PFSK-1 (cell line): ENCODE results near the gene CHST11.

Source experiments
- FOXP2 ChIP-seq: optimal IDR thresholded peaks from 2 replicates; pipeline ENCODE3; 2011; ENCODE audit warnings: borderline replicate concordance, control low read depth, inconsistent platforms; ENCODE audit not compliant: insufficient read depth; ENCODE audit errors: extremely low read length, extremely low read depth
- POLR2AphosphoS5 ChIP-seq: IDR thresholded peaks from 2 replicates; pipeline ENCODE4 v1.6.1; 2012; ENCODE audit warnings: low read depth, mild to moderate bottlenecking, control low read depth, low read length, moderate library complexity
- SIN3A ChIP-seq: IDR thresholded peaks from 2 replicates; pipeline ENCODE4 v1.6.1; 2012; ENCODE audit warnings: mild to moderate bottlenecking, low read length, moderate library complexity, borderline replicate concordance; ENCODE audit not compliant: insufficient read depth
- TAF1 ChIP-seq: IDR thresholded peaks from 2 replicates; pipeline ENCODE4 v1.6.1; 2012; ENCODE audit warnings: low read length, control low read depth, borderline replicate concordance; ENCODE audit not compliant: insufficient read depth
- TF ChIP-seq, protein P1 (sequence below), 2 experiments: IDR thresholded peaks; 2 replicates each; pipeline versions ENCODE4 v1.6.1 to v1.8.0; 2011 to 2012; ENCODE audit warnings: low read depth in 2 of 2, low read length in 2 of 2, control low read depth in 1 of 2, inconsistent platforms in 1 of 2, mild to moderate bottlenecking in 1 of 2, moderate library complexity in 1 of 2; ENCODE audit not compliant: insufficient read depth in 1 of 2

The CHST11 gene

DNA sequence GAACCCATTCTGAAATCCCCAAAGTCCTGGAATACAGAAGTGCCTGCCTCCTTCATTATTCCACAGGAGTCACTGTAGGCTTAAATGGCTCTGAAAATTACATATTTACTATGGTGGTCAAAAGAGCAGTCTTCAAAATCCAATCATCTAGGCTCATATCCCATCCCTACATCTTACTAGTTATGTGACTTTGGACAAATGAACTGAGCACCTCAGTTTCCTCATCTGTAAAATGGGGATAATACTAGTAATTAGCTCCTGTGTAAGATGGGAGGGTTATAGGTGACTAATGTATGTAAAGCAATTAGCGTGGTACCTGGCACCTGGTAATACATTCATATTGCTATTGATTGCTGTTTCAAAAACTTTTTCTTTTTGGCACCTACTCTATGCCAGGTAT lies 243.6 kb downstream of the CHST11 start:
- TF ChIP-seq SIN3A (no peak), FOXP2 (no peak), POLR2AphosphoS5 (no peak)

DNA sequence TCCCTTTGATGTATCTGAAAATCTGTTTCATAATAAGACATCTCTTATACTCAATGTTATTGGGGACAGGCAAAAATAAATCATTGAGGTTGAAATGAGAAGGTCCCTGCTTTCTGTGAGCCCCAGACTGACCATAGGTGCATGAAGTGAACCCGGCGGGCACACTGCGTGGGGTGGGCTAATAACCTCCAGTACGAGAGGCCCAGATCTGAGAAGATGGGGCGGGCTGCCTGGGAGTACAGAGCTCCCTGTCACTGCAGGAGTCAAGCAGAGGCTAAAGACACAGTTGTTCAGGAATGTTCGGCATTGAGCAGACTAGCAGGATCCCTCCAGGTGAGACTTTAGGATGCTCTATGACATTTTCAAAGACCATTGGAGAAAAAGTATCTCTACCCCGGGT lies 244.6 kb downstream of the CHST11 start:
- TF ChIP-seq FOXP2 (no peak), POLR2AphosphoS5 (no peak), TAF1 (no peak), SIN3A (no peak)
- TF ChIP-seq, protein P1, sequence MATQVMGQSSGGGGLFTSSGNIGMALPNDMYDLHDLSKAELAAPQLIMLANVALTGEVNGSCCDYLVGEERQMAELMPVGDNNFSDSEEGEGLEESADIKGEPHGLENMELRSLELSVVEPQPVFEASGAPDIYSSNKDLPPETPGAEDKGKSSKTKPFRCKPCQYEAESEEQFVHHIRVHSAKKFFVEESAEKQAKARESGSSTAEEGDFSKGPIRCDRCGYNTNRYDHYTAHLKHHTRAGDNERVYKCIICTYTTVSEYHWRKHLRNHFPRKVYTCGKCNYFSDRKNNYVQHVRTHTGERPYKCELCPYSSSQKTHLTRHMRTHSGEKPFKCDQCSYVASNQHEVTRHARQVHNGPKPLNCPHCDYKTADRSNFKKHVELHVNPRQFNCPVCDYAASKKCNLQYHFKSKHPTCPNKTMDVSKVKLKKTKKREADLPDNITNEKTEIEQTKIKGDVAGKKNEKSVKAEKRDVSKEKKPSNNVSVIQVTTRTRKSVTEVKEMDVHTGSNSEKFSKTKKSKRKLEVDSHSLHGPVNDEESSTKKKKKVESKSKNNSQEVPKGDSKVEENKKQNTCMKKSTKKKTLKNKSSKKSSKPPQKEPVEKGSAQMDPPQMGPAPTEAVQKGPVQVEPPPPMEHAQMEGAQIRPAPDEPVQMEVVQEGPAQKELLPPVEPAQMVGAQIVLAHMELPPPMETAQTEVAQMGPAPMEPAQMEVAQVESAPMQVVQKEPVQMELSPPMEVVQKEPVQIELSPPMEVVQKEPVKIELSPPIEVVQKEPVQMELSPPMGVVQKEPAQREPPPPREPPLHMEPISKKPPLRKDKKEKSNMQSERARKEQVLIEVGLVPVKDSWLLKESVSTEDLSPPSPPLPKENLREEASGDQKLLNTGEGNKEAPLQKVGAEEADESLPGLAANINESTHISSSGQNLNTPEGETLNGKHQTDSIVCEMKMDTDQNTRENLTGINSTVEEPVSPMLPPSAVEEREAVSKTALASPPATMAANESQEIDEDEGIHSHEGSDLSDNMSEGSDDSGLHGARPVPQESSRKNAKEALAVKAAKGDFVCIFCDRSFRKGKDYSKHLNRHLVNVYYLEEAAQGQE (IDR thresholded peaks at IDR 0.05; ENCODE audit: insufficient read depth in 1 of 2, low read depth in 2 of 2, low read length in 2 of 2): no peak

DNA sequence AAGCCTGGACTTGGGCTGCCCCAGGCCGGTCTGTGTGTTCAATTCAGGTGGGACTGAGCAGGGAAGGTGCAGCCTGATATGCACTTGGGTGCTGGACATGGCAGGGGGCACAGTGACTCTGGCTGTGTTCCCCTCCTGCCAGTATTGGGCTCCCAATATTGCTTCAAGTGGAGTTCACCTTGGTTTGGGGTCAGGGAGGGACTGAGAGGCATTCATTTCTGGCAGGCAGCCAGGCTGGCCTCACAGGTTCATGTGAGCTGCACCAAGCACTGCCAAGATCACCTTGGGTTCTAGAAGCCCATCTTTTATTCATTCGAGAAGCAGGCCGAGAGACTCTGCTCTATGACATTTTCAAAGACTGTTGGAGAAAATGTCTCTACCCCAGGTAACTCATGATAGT lies 245.0 kb downstream of the CHST11 start:
- TF ChIP-seq SIN3A (no peak), TAF1 (no peak), POLR2AphosphoS5 (no peak), FOXP2 (no peak)
- TF ChIP-seq, protein P1 (IDR thresholded peaks at IDR 0.05; ENCODE audit: insufficient read depth in 1 of 2, low read depth in 2 of 2, low read length in 2 of 2): no peak

DNA sequence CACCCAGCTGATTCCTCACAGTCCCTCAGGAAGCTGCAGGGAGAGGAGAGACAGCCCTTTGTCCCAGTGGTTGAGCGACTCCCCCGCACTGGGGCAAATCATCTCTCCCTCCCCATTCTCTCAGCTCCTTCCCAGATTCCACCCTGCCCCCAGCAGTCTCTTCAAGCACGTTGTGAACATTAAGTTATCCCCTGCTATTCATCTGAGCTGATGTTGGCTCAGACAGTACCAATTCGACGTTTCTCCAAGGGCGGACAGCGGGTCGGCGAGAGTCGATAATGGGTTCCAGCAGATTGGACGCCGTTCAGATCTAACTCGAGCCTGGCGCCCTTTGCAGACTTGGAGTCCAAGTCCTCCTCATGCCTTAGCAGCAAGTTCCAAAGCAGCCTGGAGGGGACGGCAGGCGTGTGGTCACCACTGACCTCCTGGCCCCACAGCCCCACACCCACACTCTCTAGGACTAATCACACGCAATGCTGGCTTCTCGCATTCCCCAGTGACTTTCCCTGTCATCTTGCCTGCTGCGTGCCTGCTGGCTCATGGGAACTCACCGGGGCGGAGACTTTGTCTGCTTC lies 245.9 kb downstream of the CHST11 start:
- no peak for TF ChIP-seq POLR2AphosphoS5
- TF ChIP-seq, protein P1 (IDR thresholded peaks at IDR 0.05; ENCODE audit: insufficient read depth in 1 of 2, low read depth in 2 of 2, low read length in 2 of 2): no peak
- TF ChIP-seq TAF1: no peak
- no peak for TF ChIP-seq SIN3A
- no peak for TF ChIP-seq FOXP2

DNA sequence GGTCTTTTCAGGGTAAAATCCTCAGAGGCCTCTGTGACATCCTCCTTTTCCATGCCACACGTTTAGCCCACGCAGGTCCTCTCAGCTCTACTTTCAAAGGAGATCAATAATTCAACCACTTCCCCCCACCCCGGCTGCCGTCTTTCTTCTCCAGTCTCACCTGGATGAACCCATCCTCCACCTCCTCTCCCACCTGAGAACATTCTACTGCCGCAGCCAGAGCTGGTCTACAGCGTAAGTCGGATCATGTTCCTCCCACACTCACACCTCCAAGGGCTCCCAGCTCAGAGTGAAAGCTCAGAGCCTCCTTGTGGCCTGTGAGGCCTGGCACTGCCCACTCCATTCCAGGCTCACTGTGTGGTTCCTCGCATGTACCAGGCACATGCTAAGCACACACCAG lies 246.6 kb downstream of the CHST11 start:
- TF ChIP-seq FOXP2 (no peak), SIN3A (no peak), POLR2AphosphoS5 (no peak), TAF1 (no peak)
- TF ChIP-seq, protein P1 (IDR thresholded peaks at IDR 0.05; ENCODE audit: insufficient read depth in 1 of 2, low read depth in 2 of 2, low read length in 2 of 2): no peak
